Hematopoietic multipotent progenitor cell (in vitro differentiated cells): ENCODE data around the gene GATA5. TPM values are rescaled to one million over a fixed set of nuclear protein-coding genes. Genes with fewer than 3 reads are reported as not detected.

Source experiments
- DNase-seq, 3 donors: peaks; one replicate each; pipeline ENCODE4 v3.0.0-alpha.2; 2011 to 2015; ENCODE audit warnings: low read depth in 2 of 3, low spot score in 2 of 3
- total RNA-seq: library from RNA; depleted of rRNA; stranded (reverse); fragments of >200 nt; gene quantifications from one replicate; pipeline ENCODE4 v1.2.3, GENCODE V29; 2012

The GATA5 gene
- total RNA-seq, 1 donor = under 0.01 TPM

DNA sequence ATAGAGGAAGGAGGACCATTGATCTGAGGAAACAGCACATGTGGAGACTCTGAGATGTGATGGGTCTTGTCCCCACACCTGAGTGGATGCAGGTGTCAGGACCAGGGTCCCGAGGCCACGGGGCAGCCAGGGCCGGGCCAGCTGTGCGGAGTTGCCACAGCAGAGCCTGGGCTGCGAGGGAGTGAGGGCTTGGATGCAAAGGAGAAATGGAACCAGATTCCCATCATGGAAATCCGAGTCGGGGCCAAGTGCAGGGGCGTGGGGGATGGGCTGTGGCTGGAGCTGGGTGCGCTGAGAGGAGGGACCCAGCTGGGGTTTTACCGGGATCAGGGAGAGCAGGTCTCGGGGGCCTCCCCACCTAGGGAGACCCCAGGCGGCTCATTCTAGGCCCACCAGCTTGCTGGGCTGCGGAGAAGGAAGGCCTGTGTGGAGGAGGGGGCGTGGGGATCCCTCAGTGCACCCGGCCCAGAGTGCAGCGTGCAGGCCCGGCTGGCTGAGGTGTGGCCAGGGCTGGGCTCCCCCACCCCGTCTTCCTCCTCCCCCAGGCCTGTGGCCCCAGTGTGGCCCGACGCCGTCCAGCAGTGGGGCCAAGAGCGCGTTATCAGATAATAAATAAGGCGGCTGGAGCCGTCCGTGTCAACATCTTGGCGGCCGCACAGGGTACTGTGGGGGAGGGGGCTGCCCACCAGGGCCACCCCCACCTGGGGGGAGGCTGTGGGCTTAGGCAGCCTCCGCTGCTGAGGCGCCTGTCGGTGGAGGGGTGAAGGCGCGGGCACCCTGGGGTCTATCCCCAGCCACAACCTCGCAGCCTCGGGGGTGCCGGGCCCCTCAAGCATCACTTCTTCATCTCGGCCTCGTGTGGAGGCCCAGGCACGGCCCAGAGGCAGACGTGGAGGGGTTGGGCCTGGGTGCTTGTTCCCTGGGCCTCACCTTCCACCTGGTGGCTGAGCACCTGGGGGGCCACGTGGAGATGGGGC, 17.2 kb downstream of the GATA5 start:
- DNase-seq = no peak

- no peak for DNase-seq
Observed at GRCh38 chr20:62457831-62458230, 18.0 kb downstream of the GATA5 start.

- DNase-seq = no peak
Observed at GRCh38 chr20:62457098-62457497, 18.7 kb downstream of the GATA5 start.

- DNase-seq = no peak
Observed at GRCh38 chr20:62455929-62456328, 19.9 kb downstream of the GATA5 start.

GRCh38 chr20:62454904-62455636, 20.7 kb downstream of the GATA5 start:
- DNase-seq = no peak

DNA sequence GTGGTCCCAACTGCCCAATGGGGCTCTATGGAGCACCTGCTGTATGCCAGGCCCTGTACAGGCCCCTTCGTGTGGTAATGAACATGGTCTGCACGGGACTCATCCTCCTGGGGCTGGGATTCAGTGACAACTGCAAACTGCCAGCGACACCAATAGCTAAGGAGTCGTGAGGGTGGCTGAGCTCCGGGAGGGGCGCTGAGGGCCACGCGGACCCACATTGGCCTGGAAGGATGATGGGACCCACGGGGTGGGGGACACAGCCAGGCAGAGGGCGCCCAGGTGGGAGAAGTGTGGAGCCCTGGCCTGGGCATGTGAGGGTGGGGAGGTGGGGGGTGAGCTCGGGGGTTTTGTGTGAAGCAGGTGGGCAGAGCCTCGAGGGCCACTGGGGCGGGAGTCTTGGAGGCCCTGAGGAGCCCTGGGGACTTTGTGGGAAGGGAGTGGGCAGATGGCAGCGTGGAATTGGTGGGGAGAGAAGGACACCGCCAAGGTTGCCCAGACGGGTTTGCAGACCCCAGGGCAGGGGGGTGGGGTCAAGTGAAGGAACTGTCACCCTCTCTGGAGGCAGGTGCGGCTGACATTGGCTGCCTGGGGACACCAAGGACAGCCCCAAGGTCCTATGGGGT, 22.5 kb downstream of the GATA5 start:
- DNase-seq = no peak

GRCh38 chr20:62452475-62453095, 23.2 kb downstream of the GATA5 start:
- no peak for DNase-seq

DNA sequence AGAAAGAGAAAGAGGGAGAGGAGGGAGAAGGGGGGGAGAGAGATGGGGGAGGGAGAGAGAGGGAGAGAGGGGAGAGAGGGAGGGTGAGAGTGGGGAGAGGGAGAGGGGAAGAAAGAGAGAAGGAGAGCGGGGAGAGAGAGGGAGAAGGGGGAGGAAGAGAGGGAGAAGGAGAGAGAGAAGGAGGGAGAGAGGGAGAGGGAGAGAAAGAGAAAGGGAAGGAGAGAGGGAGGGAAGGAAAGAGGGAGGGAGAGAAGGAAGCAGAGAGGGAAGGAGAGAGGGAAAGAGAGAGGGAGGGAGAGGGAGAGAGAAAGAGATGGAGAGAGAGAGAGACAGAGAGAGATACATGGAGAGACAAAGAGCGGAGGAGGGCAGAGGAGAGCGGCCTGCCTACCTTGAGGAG, 23.8 kb downstream of the GATA5 start:
- no peak for DNase-seq

DNA sequence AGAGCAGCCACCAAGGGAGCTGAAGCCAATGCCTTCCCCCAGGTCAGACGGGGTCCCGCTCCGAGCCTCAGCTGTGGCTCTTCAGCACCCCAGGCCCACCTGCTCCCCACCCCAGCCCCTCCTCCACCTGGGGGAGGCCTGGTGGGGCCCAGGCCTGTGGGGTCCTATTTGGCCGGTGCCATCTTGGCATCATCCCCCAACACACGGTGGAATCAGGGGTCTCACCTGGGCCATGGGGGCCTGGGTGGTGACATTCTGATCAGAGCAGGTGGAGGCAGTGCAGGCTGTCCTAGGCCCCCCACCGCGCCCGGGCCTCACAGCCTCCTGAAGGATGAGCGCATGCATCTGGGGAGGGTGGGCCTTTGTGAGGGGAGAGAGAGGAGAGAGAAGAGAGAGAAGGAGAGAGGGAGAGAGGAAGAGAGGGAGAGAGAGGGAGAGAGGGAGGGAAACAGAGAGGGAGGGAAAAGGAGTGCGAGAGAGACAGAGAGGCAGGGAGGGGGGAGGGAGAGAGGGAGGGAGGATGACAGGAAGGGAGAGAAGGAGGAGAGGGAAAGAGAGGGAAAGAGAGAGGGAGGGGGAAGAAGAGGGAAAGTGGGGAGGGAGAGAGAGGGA, 24.5 kb downstream of the GATA5 start:
- DNase-seq = no peak

DNA sequence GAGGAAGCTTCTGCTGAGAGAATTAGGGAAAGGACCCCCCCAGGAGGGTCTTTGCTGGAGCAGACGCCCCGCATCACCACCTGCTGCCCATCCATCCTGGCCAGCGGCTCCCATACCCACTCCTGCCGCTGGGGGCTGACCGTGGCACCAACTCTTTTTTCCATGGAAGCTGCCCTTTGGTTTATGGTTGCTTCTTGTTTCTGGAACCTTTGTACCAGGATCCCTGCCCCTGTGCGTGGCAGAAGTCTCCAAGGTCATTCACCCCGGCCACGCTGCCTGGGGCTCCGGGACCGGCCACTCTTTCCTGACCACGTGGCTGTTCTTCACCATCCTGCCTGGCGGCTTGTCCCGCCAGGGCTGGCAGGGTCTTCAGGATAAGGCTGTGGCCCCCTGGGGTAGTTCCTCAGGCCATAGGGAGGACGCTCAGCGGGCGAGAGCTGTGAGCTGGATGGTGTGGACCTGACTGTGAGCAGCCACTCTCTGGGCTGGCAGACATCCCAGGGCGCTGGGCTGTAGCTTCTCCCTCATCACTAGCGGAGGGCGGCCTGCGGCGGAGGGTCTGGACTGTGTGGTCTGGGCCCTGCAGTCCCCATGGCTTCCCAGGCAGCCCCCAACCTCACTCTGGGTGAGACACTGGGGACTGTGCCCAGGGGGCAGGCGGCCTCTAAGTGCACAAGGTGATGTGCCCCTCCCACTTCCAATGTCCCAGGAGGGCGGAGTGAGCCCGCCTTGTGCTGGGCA, 25.7 kb downstream of the GATA5 start:
- no peak for DNase-seq

GRCh38 chr20:62448788-62449187, 27.0 kb downstream of the GATA5 start:
- no peak for DNase-seq

DNA sequence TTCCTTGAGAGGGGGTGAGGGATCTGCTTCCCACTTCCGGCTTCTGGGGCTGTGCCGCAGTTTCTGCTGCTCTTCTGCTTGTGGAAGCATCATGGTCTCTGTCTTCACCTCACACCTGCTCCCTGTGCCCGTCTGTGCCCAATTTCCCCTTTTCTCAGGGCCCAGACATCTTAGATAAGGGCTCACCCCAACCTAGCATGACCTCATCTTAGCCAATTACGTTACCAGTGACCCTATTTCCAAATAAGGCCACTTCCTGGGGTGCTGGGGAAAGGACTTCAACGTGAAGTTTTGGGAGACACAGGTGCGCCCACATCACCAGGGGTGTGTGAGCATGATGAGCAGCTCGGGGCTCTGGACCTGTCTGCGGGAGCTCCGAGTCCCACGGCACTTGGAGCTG, 27.8 kb downstream of the GATA5 start:
- DNase-seq = peak in 2 of 3 donors; percentile 13 to 21

- no peak for DNase-seq
Observed at GRCh38 chr20:62446888-62447869, 28.6 kb downstream of the GATA5 start.

DNA sequence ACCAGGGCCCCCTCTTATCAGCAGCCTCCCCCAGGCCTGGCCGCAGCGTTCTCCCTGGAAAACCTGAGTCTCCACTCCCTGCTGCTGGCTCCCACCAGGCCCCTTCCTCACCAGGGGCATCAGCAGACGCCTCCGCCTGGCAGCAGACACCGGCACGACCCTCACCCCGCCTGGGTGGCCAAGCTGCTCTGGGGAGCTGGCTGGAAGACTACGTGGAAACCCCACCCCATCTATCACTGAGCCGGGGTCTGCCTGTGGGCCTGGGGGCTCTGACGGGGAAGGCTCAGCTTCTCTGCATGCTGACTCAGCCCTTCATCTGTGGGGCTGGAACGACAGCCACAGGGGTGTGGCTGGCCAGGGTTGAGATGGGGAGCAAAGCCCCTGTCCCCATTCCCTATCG, 29.3 kb downstream of the GATA5 start:
- no peak for DNase-seq

GRCh38 chr20:62445553-62446340, 30.0 kb downstream of the GATA5 start:
- DNase-seq = no peak

- DNase-seq = no peak
Observed at GRCh38 chr20:62444286-62444685, 31.5 kb downstream of the GATA5 start.

DNA sequence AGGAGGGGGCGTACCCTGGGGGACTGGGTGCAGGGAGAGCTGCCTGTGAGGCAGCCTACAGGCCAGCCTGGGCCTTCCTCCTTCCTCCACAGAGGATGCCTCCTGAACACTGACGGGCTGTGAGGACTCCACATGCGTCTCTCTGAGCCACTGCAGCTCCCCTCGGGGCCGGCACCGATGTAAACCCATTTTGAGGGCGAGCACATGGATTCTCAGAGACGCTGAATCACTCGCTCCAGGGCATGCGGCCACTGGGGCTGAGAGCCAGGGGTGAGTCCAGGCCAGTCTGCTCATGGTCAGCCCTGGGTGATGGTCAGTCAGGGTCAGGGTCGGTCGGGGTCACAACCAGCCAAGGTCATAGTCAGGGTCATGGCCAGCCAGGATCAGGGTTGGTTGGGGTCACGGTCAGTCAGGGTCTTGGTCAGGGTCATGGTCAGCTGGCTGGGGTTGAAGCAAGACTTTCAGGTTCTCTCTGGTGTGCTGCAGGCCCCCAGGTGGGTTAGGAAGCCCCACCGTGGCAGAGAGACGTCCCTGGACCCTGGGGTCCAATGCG, 33.7 kb downstream of the GATA5 start:
- no peak for DNase-seq

DNA sequence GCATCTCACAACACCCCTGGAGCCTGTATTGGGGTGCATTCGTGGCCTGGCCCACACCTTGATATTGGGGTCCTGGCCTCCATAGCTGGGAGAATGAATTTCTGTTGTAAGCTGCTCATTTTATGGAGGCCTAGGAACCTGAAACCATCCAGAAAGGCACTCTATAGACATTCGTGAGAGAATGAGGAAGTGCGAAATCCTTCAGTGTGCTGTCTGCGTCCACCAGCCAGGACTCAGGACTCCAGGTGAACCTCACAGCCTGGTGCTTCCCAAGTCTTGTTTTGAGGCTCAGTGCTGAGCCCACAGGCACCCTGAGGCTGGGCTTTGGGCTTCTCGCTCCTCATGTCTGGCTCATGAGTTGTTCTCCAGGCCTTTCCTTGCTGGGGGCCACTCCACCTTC, 36.6 kb downstream of the GATA5 start:
- no peak for DNase-seq
